Skeletal muscle tissue (tissue), 4 donors: ENCODE data around the gene CBX5. TPM values are rescaled to one million over a fixed set of nuclear protein-coding genes. Genes with fewer than 3 reads are reported as not detected.
"Not testable (repeated sequence)": the region's sequence is repeated elsewhere in the genome, so short reads cannot be mapped to it uniquely, and the experiment has no call there.

ENCODE experiments used
- H3K27ac ChIP-seq: one replicate; pipeline ENCODE4 v1.7.0; 2013; ENCODE audit warnings: mild to moderate bottlenecking, low read depth, low read length, inconsistent platforms
- H3K27me3 ChIP-seq, 3 donors: one replicate each; pipeline ENCODE4 v1.7.0; 2013; ENCODE audit warnings: low read length in 3 of 3; ENCODE audit not compliant: control insufficient read depth in 3 of 3, insufficient read depth in 3 of 3
- H3K36me3 ChIP-seq, 3 donors: one replicate each; pipeline ENCODE4 v1.7.0; 2013; ENCODE audit warnings: low read length in 3 of 3; ENCODE audit not compliant: control insufficient read depth in 3 of 3, insufficient read depth in 3 of 3
- H3K4me1 ChIP-seq, 3 donors: one replicate each; pipeline ENCODE4 v1.7.0; 2013; ENCODE audit warnings: low read length in 3 of 3, mild to moderate bottlenecking in 3 of 3; ENCODE audit not compliant: control insufficient read depth in 3 of 3, insufficient read depth in 3 of 3
- H3K4me3 ChIP-seq, 3 donors: one replicate each; pipeline ENCODE4 v1.7.0; 2013; ENCODE audit warnings: low read length in 3 of 3
- H3K9ac ChIP-seq, 3 donors: one replicate each; pipeline ENCODE4 v1.7.0; 2013; ENCODE audit warnings: low read length in 3 of 3, mild to moderate bottlenecking in 3 of 3, moderate library complexity in 2 of 3, low read depth in 1 of 3
- H3K9me3 ChIP-seq, 3 donors: one replicate each; pipeline ENCODE4 v1.7.0; 2013; ENCODE audit warnings: low read length in 3 of 3; ENCODE audit not compliant: control insufficient read depth in 3 of 3
- total RNA-seq: library from RNA; depleted of rRNA; stranded (reverse); fragments of >200 nt; gene quantifications from one replicate; pipeline ENCODE4 v1.2.3, GENCODE V29; 2014
- donor health status: Osteomylitis.

CBX5 gene
- total RNA-seq, 1 donor from 2014 or later = 49.6 TPM

DNA sequence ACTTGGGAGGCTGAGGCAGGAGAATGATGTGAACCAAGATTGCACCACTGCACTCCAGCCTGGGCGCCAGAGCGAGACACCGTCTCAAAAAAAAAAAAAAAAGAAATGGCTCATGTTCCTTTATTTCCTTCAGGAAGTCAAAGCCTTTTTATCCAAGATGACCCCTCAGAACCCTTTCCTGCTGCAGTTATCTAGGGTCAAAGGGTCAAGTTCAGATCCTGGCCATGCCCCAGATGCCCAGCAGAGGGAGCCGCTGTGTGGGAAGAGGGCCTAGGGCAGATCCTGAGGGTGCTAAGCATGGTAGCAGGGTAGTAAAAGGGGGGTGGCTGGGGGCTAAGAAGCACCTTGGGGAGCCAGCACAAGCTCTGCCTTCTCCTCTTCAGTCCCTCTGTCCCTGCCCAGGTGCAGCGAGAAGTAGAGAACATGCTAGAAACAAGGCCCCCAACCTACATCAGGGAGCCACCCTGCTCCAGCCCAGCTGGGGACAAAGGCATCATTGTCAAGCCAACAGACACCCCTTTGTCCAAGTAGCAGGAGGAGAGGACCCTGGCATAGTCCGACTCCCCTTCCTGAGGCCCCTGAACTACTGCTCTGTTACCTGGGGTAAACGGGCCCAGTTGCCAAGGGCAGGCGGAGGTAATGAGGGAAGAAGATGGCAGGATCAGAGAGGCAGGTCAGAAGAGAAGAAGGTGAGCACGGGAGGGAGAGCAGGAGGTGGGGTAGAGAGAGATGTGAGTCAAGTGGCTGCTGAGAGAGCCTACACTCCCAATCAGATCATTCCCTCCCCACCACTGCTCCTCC, 14.4 kb upstream of the CBX5 start:
- H3K9ac ChIP-seq = no peak overlapping the region
- H3K9me3 ChIP-seq = no peaks in the 10 kb centered on the region
- no peak overlapping the region for H3K4me3 ChIP-seq

DNA sequence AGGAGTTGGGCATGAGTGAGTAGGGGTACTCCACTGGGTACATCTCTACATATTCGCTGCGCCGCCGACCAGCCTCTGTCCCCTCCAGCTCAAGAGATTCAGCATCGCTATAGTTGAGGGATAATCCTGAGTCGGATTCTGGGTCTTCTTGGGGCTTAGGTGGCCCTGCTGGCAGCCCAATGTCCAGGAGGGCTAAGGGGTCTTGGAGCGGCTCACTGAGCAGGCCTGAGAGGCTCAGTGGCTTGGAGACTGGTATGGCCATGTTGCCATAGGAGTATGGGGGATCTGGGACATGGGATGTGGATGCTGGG, 13.0 kb upstream of the CBX5 start:
- H3K27ac ChIP-seq = no peak overlapping the region
- no peaks in the 10 kb centered on the region for H3K27me3 ChIP-seq
- H3K4me1 ChIP-seq = peaks cover 6 to 13% (median 8%) of the 10 kb centered on the region in 3 donors
- H3K9ac ChIP-seq = no peak overlapping the region
- H3K36me3 ChIP-seq = peaks cover 0 to 2% (median 0%) of the 10 kb centered on the region in 3 donors
- no peak overlapping the region for H3K4me3 ChIP-seq
- no peaks in the 10 kb centered on the region for H3K9me3 ChIP-seq

More for the DNA sequence above, 14.4 kb upstream of the CBX5 start:
- Histone ChIP-seq H3K27me3 (no peaks in the 10 kb centered on the region), H3K36me3 (no peaks in the 10 kb centered on the region), H3K27ac (no peak overlapping the region), H3K4me1 (peaks cover 0 to 6% (median 2%) of the 10 kb centered on the region in 3 donors)

DNA sequence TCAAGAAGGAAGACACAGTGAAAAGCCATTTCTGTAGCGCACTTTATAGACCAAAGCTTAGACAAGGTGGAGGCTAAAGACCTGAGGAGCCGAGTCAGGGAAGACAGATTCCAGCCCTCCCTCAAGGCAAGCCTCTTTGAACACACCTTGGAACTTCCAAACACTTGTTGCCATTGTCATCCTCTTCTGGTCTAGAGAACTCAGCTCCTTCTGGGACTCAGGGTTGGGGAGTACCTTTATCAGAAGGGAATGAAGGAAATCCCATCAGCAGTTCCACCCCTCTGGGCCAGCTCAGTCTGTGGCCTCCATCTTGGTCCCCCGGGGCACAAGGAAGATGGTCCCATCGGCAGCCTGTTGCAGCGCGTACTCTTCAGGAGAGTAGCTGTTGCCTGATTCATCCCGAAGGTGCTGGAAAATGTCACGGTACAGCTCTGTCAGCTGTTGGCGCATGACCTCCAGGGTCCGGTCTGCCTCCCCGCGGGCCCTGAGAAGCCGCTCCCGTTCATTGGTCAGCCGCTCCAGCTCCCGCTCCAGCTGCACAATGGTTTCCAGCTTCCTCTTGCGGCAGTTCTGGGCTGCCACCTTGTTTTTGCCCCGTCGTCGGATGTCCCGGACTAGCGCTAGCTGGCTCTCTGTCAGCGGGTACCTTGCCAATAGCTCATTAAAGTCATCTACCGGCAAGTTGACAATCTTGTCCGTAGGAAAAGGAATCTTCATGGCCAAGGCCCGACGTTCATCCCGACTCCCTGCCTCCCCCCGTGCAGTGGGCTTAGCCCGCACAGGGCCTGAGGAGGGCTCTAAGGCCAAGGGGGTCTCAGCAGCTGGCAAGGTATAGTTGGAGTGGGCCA, 12.4 kb upstream of the CBX5 start:
- H3K9ac ChIP-seq = no peak overlapping the region
- no peaks in the 10 kb centered on the region for H3K9me3 ChIP-seq
- no peak overlapping the region for H3K27ac ChIP-seq
- H3K4me3 ChIP-seq = no peak overlapping the region
- peaks cover 4 to 6% (median 6%) of the 10 kb centered on the region in 3 donors for H3K36me3 ChIP-seq
- no peaks in the 10 kb centered on the region for H3K27me3 ChIP-seq
- H3K4me1 ChIP-seq = peaks cover 12 to 19% (median 14%) of the 10 kb centered on the region in 3 donors

DNA sequence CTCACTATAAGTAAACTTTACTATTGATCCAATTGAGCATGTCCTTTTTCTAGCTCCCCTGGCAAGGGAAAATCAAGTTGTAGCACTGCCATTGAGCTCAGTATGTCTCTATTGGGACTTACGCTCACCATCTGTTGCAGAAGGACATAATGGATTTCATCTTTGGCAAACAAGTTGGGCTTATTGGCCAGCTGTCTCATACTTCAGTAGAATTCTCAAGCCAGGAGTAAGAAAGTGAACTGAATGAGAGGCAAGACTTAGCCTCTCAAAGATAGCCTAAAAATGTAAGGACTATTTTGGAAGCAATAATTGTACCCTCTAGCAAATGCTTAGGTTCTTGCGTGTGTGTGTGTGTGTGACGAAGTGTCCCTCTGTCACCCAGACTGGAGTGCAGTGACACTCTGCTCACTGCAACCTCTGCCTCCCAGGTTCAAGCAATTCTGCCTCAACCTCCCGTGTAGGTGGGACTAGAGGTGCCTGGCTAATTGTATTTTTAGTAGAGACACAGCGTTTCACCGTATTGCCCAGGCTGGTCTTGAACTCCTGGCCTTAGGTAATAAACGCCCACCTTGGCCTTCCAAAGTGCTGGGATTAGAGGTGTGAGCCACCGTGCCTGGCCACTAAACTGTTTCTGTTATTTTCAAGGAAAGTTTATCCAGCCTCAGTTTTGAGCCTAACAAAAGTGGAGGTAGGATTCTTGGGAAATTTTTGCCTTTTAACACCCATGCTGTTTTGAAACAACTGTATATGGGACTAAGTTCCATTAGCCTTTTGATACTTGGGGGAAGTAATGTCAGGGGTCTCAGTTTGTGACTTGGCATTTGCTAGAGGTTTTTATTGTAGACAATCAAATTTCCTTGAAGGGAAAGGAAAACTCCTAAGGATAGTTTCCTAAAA, 7.6 kb upstream of the CBX5 start:
- Histone ChIP-seq H3K9me3 (no peaks in the 10 kb centered on the region), H3K36me3 (peaks cover 29 to 47% (median 45%) of the 10 kb centered on the region in 3 donors), H3K4me3 (peak overlapping the region in 2 of 3 donors; percentile 12 to 36), H3K27ac (peak overlapping the region; percentile 15), H3K27me3 (no peaks in the 10 kb centered on the region), H3K4me1 (peaks cover 54 to 62% (median 56%) of the 10 kb centered on the region in 3 donors), H3K9ac (peak overlapping the region in 1 of 3 donors; percentile 38)

DNA sequence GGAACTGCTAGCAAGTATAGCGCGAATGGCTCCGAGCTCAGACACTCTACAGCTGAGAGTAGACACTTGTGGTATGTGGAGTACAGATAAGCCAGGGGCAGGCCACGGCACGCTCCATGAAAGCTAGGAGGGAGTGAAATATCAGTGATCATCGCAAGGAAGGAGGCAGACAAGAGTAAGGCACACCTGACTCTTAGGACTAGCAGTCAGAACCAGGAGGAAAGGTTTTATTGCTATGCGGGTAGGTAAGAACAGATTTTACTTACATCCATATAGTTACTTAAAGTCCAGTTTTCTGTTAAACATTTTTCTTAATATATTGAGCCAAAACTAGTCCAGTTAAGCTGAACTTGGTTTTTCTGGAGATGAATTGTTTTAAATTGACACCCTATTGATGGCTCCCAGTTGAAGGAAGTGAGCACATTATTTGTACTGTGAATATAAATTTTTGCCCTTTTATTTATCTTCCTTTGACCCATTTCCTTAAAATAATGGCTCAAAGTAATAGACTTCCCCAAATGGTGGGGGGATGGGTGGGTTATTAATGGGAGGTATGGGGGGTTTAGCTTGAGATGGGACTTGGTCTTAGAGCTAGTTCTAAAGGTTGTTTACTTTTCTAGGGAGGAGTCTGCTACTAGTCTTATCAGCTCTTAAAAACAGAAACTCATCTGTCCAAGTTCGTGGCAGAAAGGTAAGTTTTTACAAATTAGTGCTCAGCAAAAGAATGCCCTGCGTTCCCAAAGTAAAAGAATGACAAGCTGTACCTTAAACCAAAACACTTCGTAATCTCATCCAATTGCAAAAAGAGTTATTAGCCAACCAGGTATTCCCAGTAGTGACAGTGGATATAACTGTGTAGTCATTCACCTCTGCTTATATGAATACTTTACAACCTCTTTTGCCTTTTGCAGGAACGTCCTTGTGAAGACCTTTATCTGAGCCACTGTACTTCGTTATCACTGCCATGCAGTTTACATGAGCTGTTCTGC, 6.4 kb upstream of the CBX5 start:
- Histone ChIP-seq H3K4me1 (peaks cover 65 to 74% (median 66%) of the 10 kb centered on the region in 3 donors), H3K9ac (no peak overlapping the region), H3K36me3 (peaks cover 36 to 58% (median 52%) of the 10 kb centered on the region in 3 donors), H3K27ac (peak overlapping the region; percentile 6), H3K9me3 (no peaks in the 10 kb centered on the region), H3K27me3 (no peaks in the 10 kb centered on the region), H3K4me3 (peak overlapping the region in 1 of 3 donors; percentile 23)

DNA sequence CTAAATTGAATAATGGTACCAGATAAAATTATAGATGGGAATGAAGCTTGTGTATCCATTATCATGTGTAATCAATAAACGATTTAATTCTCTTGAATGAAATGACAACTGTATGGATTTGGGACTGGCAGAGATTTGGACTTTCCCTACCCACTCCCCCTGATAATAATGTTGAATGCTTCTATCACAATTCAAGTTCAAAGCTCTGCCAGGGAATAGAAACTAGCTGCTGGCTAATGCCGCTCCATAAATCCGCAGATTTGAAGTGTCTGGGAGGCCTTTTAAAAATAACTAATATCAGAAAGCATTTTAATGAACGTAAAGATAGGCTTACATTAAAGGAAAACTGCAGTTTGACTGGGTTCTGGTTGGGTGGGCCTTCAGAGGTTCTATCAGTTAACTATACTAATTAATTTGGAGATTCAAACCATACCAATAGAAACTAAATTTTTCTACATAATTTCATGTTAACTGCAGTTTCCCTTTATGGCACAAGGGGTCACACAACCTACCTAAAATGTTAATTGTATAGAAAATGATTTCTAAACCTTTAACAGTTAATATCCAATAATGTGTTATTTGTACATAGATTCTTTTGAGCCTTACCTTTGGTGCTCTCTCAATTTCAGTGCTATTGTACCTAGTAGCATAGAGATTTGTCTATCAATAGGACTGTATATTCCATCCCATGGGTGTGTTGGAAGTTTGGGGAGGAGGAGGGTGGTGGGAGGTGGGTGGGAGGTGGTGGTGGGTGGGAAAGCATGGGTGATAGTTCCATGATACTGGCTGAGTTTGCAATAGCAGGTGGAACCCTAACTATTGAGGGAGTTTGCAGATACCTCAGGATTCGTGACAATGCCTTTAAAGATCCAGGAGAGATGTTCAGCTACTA, 5.5 kb upstream of the CBX5 start:
- peak overlapping the region in 1 of 3 donors; percentile 36 for H3K9ac ChIP-seq
- H3K4me1 ChIP-seq = peaks cover 65 to 78% (median 67%) of the 10 kb centered on the region in 3 donors

DNA sequence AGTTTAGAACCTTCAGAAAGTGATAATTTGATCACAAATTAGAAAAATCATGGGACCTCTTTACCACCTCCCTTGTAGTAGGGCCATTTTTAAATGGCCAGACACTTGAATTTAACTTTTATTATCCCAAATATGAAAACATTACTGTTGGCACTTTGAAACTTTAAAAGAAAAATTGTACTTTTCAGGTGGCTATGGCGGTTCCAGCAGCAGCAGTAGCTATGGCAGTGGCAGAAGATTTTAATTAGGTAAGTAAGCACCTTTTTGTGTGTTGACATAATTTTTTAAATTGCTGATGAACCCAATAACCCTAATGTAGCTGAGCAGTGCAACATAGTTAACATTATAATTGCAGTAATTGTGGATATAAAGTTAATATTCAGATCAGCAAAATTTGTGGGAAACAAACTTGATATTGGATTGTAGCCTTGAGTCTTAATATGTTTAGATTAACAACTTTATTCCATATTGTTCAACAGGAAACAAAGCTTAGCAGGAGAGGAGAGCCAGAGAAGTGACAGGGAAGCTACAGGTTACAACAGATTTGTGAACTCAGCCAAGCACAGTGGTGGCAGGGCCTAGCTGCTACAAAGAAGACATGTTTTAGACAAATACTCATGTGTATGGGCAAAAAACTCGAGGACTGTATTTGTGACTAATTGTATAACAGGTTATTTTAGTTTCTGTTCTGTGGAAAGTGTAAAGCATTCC, 4.3 kb upstream of the CBX5 start:
- Histone ChIP-seq H3K4me3 (peak overlapping the region in 1 of 3 donors; percentile 17), H3K9ac (peak overlapping the region in 2 of 3 donors; percentile 34 to 52), H3K4me1 (peaks cover 64 to 79% (median 68%) of the 10 kb centered on the region in 3 donors), H3K36me3 (peaks cover 36 to 60% (median 52%) of the 10 kb centered on the region in 3 donors)
- H3K9me3 ChIP-seq, H3K27me3 ChIP-seq, H3K27ac ChIP-seq: not testable (repeated sequence)

More for the DNA sequence above, 5.5 kb upstream of the CBX5 start:
- H3K4me3 ChIP-seq = peak overlapping the region in 1 of 3 donors; percentile 23
- H3K27ac ChIP-seq = no peak overlapping the region
- peaks cover 36 to 60% (median 52%) of the 10 kb centered on the region in 3 donors for H3K36me3 ChIP-seq
- no peaks in the 10 kb centered on the region for H3K27me3 ChIP-seq
- no peaks in the 10 kb centered on the region for H3K9me3 ChIP-seq
